A673 (cell line): ENCODE measurements around the gene TTC3. TPM values are rescaled to one million over a fixed set of nuclear protein-coding genes. Genes with fewer than 3 reads are reported as not detected.

Source experiments
- BruUV-seq: library from RNA; stranded (reverse); fragments of 400-500 nt; replicated peaks from 2 replicates; lab custom pipeline; 2021; lab: Mats Ljungman, UMichigan
- CTCF ChIA-PET: fragments of 300-600 bp; sonication (Branson Sonifier 250); formaldehyde crosslinking; loops from one replicate; lab custom pipeline; 2022; ENCODE audit warnings: antibody characterized with exemption; lab: Charles Lee
- POLR2A ChIA-PET: fragments of 300-600 bp; sonication (Branson Sonifier 250); formaldehyde crosslinking; loops from one replicate; lab custom pipeline; 2022; ENCODE audit warnings: antibody characterized with exemption; ENCODE audit not compliant: low non-redundant PET; lab: Charles Lee
- DNase-seq: peaks from one replicate; pipeline ENCODE4 v3.0.0-alpha.2; 2015; ENCODE audit warnings: low spot score
- H3K27ac ChIP-seq: fragments of 200-600 bp; sonication (generic); 2 replicates; pipeline ENCODE4 v1.5.1; 2016; ENCODE audit warnings: mixed run types, low read depth, mild to moderate bottlenecking, mixed read lengths, antibody characterized with exemption, low read length; ENCODE audit not compliant: poor library complexity, severe bottlenecking
- H3K27me3 ChIP-seq: fragments of 200-600 bp; sonication (generic); replicated peaks from 2 replicates; pipeline ENCODE4 v1.6.1; 2017; ENCODE audit warnings: mixed run types, low read depth, mild to moderate bottlenecking, mixed read lengths, antibody characterized with exemption, low read length; ENCODE audit not compliant: insufficient read depth, poor library complexity
- H3K36me3 ChIP-seq: fragments of 200-600 bp; sonication (generic); 2 replicates; pipeline ENCODE4 v1.6.1; 2016; ENCODE audit warnings: mixed run types, mild to moderate bottlenecking, mixed read lengths, antibody characterized with exemption, low read length; ENCODE audit not compliant: insufficient read depth, poor library complexity, severe bottlenecking
- H3K4me1 ChIP-seq: fragments of 200-600 bp; sonication (generic); 2 replicates; pipeline ENCODE4 v1.6.1; 2017; ENCODE audit warnings: mixed run types, mild to moderate bottlenecking, mixed read lengths, antibody characterized with exemption, low read length; ENCODE audit not compliant: insufficient read depth, poor library complexity, severe bottlenecking
- H3K4me3 ChIP-seq: fragments of 200-600 bp; sonication (generic); 2 replicates; pipeline ENCODE4 v1.5.1; 2016; ENCODE audit warnings: low read depth, mixed run types, mild to moderate bottlenecking, mixed read lengths, low read length; ENCODE audit not compliant: poor library complexity, severe bottlenecking
- H3K9me3 ChIP-seq: fragments of 200-600 bp; sonication (generic); 2 replicates; pipeline ENCODE4 v1.6.1; 2016; ENCODE audit warnings: mixed run types, low read depth, mild to moderate bottlenecking, mixed read lengths, antibody characterized with exemption, low read length; ENCODE audit not compliant: poor library complexity, severe bottlenecking
- EZH2 ChIP-seq: fragments of 200-600 bp; sonication (generic); IDR thresholded peaks from 2 replicates; pipeline ENCODE4 v1.6.1; 2017; ENCODE audit warnings: borderline replicate concordance, low read depth, mild to moderate bottlenecking, mixed read lengths, antibody characterized with exemption, low read length; ENCODE audit not compliant: poor library complexity, severe bottlenecking
- intact Hi-C: fragments of 100-400 bp; cut with micrococcal nuclease; formaldehyde crosslinking; loops from one replicate; pipeline ENCODE4 v1.10.0; 2022; ENCODE audit not compliant: unreplicated experiment
- total RNA-seq: library from RNA; stranded (reverse); gene quantifications from 2 replicates; pipeline ENCODE4 v1.2.3, GENCODE V29; 2021
- TF ChIP-seq, protein P1 (sequence below): fragments of 300-800, 200-600 bp; sonication (generic); conservative IDR thresholded peaks from 2 replicates; pipeline ENCODE4 v1.5.1; 2017; ENCODE audit warnings: low read depth, mild to moderate bottlenecking, antibody characterized with exemption, low read length, moderate library complexity, mixed read lengths

The TTC3 gene
- total RNA-seq, 1 experiment from 2014 or later, result 137 TPM

DNA sequence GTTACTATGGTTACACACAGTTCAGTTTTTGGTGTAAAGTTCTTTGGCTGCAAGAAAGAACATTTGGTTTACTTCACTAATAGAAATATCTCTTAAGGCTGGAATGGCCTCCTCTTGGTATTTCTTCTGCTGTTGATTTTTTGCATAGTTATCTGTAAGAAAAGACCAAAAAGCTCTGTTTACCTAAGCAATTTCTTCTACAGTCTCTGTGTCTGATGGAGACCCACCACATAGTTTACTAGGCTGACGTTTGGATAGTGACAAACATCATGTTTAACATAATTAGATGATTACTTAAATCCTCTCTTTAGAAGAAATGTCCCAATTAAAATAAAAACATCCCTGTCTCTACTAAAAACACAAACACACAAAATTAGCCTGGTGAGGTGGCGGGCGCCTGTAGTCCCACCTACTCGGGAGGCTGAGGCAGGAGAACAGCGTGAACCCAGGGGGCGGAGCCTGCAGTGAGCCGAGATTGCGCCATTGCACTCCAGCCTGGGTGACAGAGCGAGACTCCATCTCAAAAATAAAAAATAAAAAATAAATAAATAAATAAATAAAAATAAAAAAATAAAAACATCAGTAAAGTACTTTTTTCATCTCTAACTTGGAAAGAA, 7.4 kb upstream of the TTC3 start:
- TF ChIP-seq, protein P1, sequence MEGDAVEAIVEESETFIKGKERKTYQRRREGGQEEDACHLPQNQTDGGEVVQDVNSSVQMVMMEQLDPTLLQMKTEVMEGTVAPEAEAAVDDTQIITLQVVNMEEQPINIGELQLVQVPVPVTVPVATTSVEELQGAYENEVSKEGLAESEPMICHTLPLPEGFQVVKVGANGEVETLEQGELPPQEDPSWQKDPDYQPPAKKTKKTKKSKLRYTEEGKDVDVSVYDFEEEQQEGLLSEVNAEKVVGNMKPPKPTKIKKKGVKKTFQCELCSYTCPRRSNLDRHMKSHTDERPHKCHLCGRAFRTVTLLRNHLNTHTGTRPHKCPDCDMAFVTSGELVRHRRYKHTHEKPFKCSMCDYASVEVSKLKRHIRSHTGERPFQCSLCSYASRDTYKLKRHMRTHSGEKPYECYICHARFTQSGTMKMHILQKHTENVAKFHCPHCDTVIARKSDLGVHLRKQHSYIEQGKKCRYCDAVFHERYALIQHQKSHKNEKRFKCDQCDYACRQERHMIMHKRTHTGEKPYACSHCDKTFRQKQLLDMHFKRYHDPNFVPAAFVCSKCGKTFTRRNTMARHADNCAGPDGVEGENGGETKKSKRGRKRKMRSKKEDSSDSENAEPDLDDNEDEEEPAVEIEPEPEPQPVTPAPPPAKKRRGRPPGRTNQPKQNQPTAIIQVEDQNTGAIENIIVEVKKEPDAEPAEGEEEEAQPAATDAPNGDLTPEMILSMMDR, result no peak
- no peak for TF ChIP-seq EZH2
- Histone ChIP-seq H3K9me3 (no peaks in the 10 kb centered on the region), H3K4me1 (peaks cover 22% of the 10 kb centered on the region), H3K36me3 (peaks cover 40% of the 10 kb centered on the region), H3K27ac (no peak overlapping the region), H3K4me3 (no peak overlapping the region), H3K27me3 (no peaks in the 10 kb centered on the region)
- DNase-seq, result no peak
- intact Hi-C loops, result no loop called here
- BruUV-seq, result no TSS peak
- CTCF ChIA-PET, result no interaction called here
- POLR2A ChIA-PET, result no interaction called here

DNA sequence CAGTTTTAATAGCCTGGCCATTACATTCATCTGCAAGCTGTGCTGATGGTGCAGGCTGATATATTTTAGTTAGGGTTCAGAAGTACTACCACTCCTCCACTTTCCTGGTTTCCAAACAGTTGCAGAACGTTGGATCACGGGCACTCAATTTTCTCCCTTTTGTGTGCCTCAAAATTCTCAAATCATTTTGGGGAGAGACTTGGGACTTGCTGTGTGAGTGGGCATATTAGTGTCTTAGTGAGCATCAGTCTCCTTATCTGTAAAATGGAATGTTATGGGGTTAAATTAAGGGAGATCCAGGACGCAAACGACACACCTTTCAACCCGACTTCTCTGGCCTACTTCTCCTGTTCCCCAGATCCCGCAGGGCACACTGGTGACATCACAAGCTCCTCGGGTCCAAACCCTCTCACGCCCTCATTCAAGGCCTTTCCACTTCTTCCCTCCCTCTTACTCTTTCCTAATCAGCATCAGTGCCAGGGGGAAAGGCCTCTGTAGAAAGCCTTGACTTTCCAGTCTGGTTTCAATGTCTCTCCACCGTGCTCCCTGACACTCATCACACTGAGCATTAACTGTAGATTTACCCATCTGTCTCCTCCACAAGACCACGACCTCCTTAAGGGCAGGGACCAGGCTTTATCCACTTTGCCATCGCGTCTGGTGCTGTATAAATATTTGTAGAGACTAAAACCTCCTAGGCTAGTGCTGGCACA, 1.3 kb upstream of the TTC3 start:
- no peaks in the 10 kb centered on the region for H3K9me3 ChIP-seq
- intact Hi-C loops, result no loop called here
- no peaks in the 10 kb centered on the region for H3K27me3 ChIP-seq
- H3K4me3 ChIP-seq, result peak overlapping the region; percentile 81
- H3K27ac ChIP-seq, result peak overlapping the region; percentile 93
- peaks cover 23% of the 10 kb centered on the region for H3K4me1 ChIP-seq
- POLR2A ChIA-PET, result no interaction called here
- CTCF ChIA-PET, result interaction anchor here (0.5 to 1.2 kb wide), 3 partner anchors 11 to 412 kb away, joined by 3 to 4 read pairs (median 3); no protein-coding TSS in a partner anchor
- peak; percentile 46 for DNase-seq
- H3K36me3 ChIP-seq, result peaks cover 22% of the 10 kb centered on the region
- TF ChIP-seq, protein P1, result no peak
- BruUV-seq, result TSS peak; percentile 42

DNA sequence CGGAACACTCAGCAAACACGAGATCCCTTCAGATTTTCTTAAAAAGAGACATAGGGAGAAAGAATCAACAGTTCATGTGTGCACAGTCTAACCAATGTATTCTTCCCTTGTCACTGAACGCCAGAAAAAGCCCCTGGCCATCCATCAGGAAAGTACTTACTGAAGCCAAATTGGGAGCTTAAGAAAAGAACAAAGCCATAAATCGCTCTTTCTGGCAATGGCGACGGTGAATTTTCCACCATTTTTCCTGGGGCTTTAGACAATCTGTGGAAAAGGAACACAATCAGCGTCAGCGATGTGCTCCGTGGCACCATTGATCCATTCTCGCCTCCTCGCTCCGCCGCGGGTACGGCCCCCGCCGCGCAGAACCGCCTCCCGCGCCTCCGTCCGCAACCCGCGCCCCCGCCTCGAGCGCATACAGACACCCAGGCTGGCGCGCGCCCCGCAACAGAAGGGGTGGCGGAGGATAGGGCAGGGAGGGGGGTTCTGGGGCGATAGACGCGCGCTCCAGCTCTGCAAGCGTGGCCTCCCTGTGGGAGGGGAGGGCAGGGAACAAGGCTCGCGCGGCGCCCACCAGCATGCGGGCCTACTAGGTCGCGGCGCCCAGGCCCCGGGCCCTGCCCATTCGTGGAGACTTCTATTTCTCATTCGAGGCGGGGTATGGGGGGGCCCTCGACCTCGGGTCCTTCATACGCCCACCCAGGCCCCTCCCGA, 623 bp upstream of the TTC3 start:
- Histone ChIP-seq H3K4me3 (peak overlapping the region; percentile 81), H3K4me1 (peaks cover 21% of the 10 kb centered on the region), H3K9me3 (peaks cover 2% of the 10 kb centered on the region), H3K36me3 (peaks cover 21% of the 10 kb centered on the region), H3K27me3 (no peaks in the 10 kb centered on the region), H3K27ac (peak overlapping the region; percentile 93)
- ChIA-PET CTCF (no interaction called here), POLR2A (no interaction called here)
- TF ChIP-seq EZH2, result no peak
- BruUV-seq, result no TSS peak
- no peak for DNase-seq
- intact Hi-C loops, result no loop called here
